ENCODE measurements around the gene PIN4.

The PIN4 gene

GRCh38 chrX:72181178-72182125, at the start of gene PIN4:
TSS of gene PIN4 (plus strand) at chrX:72181757. CDS start at chrX:72181786, 29 bp downstream.
- H3K9me3 ChIP-seq (ENCODE audit: control insufficient read depth in 2 of 2, low read length in 2 of 2) = no peaks in the 10 kb centered on the region
- peaks cover 0 to 5% of the 10 kb centered on the region in 2 donors for H3K27me3 ChIP-seq (ENCODE audit: control insufficient read depth in 2 of 2, insufficient read depth in 2 of 2, low read length in 2 of 2)
- peak within 1 kb of the TSS; percentile 59 to 77 for H3K9ac ChIP-seq (ENCODE audit: low read depth in 1 of 2, low read length in 2 of 2)
- no peaks in the 10 kb centered on the region for H3K36me3 ChIP-seq (ENCODE audit: control insufficient read depth in 2 of 2, insufficient read depth in 2 of 2, low read length in 2 of 2)
- H3K4me1 ChIP-seq (ENCODE audit: control insufficient read depth in 2 of 2, insufficient read depth in 2 of 2, low read length in 2 of 2) = peaks cover 5 to 6% of the 10 kb centered on the region in 2 donors
- peak within 1 kb of the TSS; percentile 78 to 92 for H3K4me3 ChIP-seq (ENCODE audit: low read length in 2 of 2)
- peak within 1 kb of the TSS; percentile 74 to 80 for H3K27ac ChIP-seq (ENCODE audit: low read depth in 2 of 2, low read length in 2 of 2)

- no peaks in the 10 kb centered on the region for H3K4me1 ChIP-seq (ENCODE audit: control insufficient read depth in 2 of 2, insufficient read depth in 2 of 2, low read length in 2 of 2)
- H3K9me3 ChIP-seq (ENCODE audit: control insufficient read depth in 2 of 2, low read length in 2 of 2) = no peaks in the 10 kb centered on the region
- H3K27me3 ChIP-seq (ENCODE audit: control insufficient read depth in 2 of 2, insufficient read depth in 2 of 2, low read length in 2 of 2) = peaks cover 28 to 30% of the 10 kb centered on the region in 2 donors
- no peak overlapping the region for H3K9ac ChIP-seq (ENCODE audit: low read depth in 1 of 2, low read length in 2 of 2)
- H3K4me3 ChIP-seq (ENCODE audit: low read length in 2 of 2) = peak overlapping the region in 1 of 2 donors; percentile 44
- no peak overlapping the region for H3K27ac ChIP-seq (ENCODE audit: low read depth in 2 of 2, low read length in 2 of 2)
- no peaks in the 10 kb centered on the region for H3K36me3 ChIP-seq (ENCODE audit: control insufficient read depth in 2 of 2, insufficient read depth in 2 of 2, low read length in 2 of 2)
Measured at GRCh38 chrX:72132456-72132855, 49.1 kb upstream of the PIN4 start.

- H3K36me3 ChIP-seq (ENCODE audit: control insufficient read depth in 2 of 2, insufficient read depth in 2 of 2, low read length in 2 of 2) = no peaks in the 10 kb centered on the region
- no peaks in the 10 kb centered on the region for H3K4me1 ChIP-seq (ENCODE audit: control insufficient read depth in 2 of 2, insufficient read depth in 2 of 2, low read length in 2 of 2)
- peaks cover 26 to 28% of the 10 kb centered on the region in 2 donors for H3K27me3 ChIP-seq (ENCODE audit: control insufficient read depth in 2 of 2, insufficient read depth in 2 of 2, low read length in 2 of 2)
- H3K9me3 ChIP-seq (ENCODE audit: control insufficient read depth in 2 of 2, low read length in 2 of 2) = no peaks in the 10 kb centered on the region
- no peak overlapping the region for H3K27ac ChIP-seq (ENCODE audit: low read depth in 2 of 2, low read length in 2 of 2)
- H3K9ac ChIP-seq (ENCODE audit: low read depth in 1 of 2, low read length in 2 of 2) = no peak overlapping the region
- no peak overlapping the region for H3K4me3 ChIP-seq (ENCODE audit: low read length in 2 of 2)
Measured at GRCh38 chrX:72133851-72134546, 47.6 kb upstream of the PIN4 start.

- peaks cover 7 to 10% of the 10 kb centered on the region in 2 donors for H3K27me3 ChIP-seq (ENCODE audit: control insufficient read depth in 2 of 2, insufficient read depth in 2 of 2, low read length in 2 of 2)
- H3K27ac ChIP-seq (ENCODE audit: low read depth in 2 of 2, low read length in 2 of 2) = no peak overlapping the region
- H3K36me3 ChIP-seq (ENCODE audit: control insufficient read depth in 2 of 2, insufficient read depth in 2 of 2, low read length in 2 of 2) = no peaks in the 10 kb centered on the region
- H3K9me3 ChIP-seq (ENCODE audit: control insufficient read depth in 2 of 2, low read length in 2 of 2) = no peaks in the 10 kb centered on the region
- H3K9ac ChIP-seq (ENCODE audit: low read depth in 1 of 2, low read length in 2 of 2) = no peak overlapping the region
- H3K4me3 ChIP-seq (ENCODE audit: low read length in 2 of 2) = no peak overlapping the region
- no peaks in the 10 kb centered on the region for H3K4me1 ChIP-seq (ENCODE audit: control insufficient read depth in 2 of 2, insufficient read depth in 2 of 2, low read length in 2 of 2)
Measured at GRCh38 chrX:72137846-72138495, 43.6 kb upstream of the PIN4 start.

GRCh38 chrX:72139538-72139937, 42.0 kb upstream of the PIN4 start:
- no peak overlapping the region for H3K4me3 ChIP-seq (ENCODE audit: low read length in 2 of 2)
- no peak overlapping the region for H3K9ac ChIP-seq (ENCODE audit: low read depth in 1 of 2, low read length in 2 of 2)
- H3K36me3 ChIP-seq (ENCODE audit: control insufficient read depth in 2 of 2, insufficient read depth in 2 of 2, low read length in 2 of 2) = no peaks in the 10 kb centered on the region
- H3K27me3 ChIP-seq (ENCODE audit: control insufficient read depth in 2 of 2, insufficient read depth in 2 of 2, low read length in 2 of 2) = peaks cover under 1 to 7% of the 10 kb centered on the region in 2 donors
- H3K9me3 ChIP-seq (ENCODE audit: control insufficient read depth in 2 of 2, low read length in 2 of 2) = no peaks in the 10 kb centered on the region
- H3K27ac ChIP-seq (ENCODE audit: low read depth in 2 of 2, low read length in 2 of 2) = no peak overlapping the region
- no peaks in the 10 kb centered on the region for H3K4me1 ChIP-seq (ENCODE audit: control insufficient read depth in 2 of 2, insufficient read depth in 2 of 2, low read length in 2 of 2)

- Histone ChIP-seq H3K27me3 (ENCODE audit: control insufficient read depth in 2 of 2, insufficient read depth in 2 of 2, low read length in 2 of 2) (peaks cover 3 to 5% of the 10 kb centered on the region in 2 donors), H3K9ac (ENCODE audit: low read depth in 1 of 2, low read length in 2 of 2) (no peak overlapping the region), H3K4me1 (ENCODE audit: control insufficient read depth in 2 of 2, insufficient read depth in 2 of 2, low read length in 2 of 2) (no peaks in the 10 kb centered on the region), H3K4me3 (ENCODE audit: low read length in 2 of 2) (no peak overlapping the region), H3K9me3 (ENCODE audit: control insufficient read depth in 2 of 2, low read length in 2 of 2) (no peaks in the 10 kb centered on the region), H3K27ac (ENCODE audit: low read depth in 2 of 2, low read length in 2 of 2) (no peak overlapping the region), H3K36me3 (ENCODE audit: control insufficient read depth in 2 of 2, insufficient read depth in 2 of 2, low read length in 2 of 2) (no peaks in the 10 kb centered on the region)
Measured at GRCh38 chrX:72141372-72142004, 40.1 kb upstream of the PIN4 start.

GRCh38 chrX:72142094-72142793, 39.3 kb upstream of the PIN4 start:
- no peak overlapping the region for H3K4me3 ChIP-seq (ENCODE audit: low read length in 2 of 2)
- no peaks in the 10 kb centered on the region for H3K36me3 ChIP-seq (ENCODE audit: control insufficient read depth in 2 of 2, insufficient read depth in 2 of 2, low read length in 2 of 2)
- H3K9me3 ChIP-seq (ENCODE audit: control insufficient read depth in 2 of 2, low read length in 2 of 2) = no peaks in the 10 kb centered on the region
- H3K27ac ChIP-seq (ENCODE audit: low read depth in 2 of 2, low read length in 2 of 2) = no peak overlapping the region
- H3K27me3 ChIP-seq (ENCODE audit: control insufficient read depth in 2 of 2, insufficient read depth in 2 of 2, low read length in 2 of 2) = peaks cover 2 to 11% of the 10 kb centered on the region in 2 donors
- no peak overlapping the region for H3K9ac ChIP-seq (ENCODE audit: low read depth in 1 of 2, low read length in 2 of 2)
- no peaks in the 10 kb centered on the region for H3K4me1 ChIP-seq (ENCODE audit: control insufficient read depth in 2 of 2, insufficient read depth in 2 of 2, low read length in 2 of 2)

- no peaks in the 10 kb centered on the region for H3K9me3 ChIP-seq (ENCODE audit: control insufficient read depth in 2 of 2, low read length in 2 of 2)
- H3K4me1 ChIP-seq (ENCODE audit: control insufficient read depth in 2 of 2, insufficient read depth in 2 of 2, low read length in 2 of 2) = no peaks in the 10 kb centered on the region
- no peaks in the 10 kb centered on the region for H3K36me3 ChIP-seq (ENCODE audit: control insufficient read depth in 2 of 2, insufficient read depth in 2 of 2, low read length in 2 of 2)
- H3K27me3 ChIP-seq (ENCODE audit: control insufficient read depth in 2 of 2, insufficient read depth in 2 of 2, low read length in 2 of 2) = peaks cover 2 to 11% of the 10 kb centered on the region in 2 donors
- no peak overlapping the region for H3K4me3 ChIP-seq (ENCODE audit: low read length in 2 of 2)
- no peak overlapping the region for H3K9ac ChIP-seq (ENCODE audit: low read depth in 1 of 2, low read length in 2 of 2)
- H3K27ac ChIP-seq (ENCODE audit: low read depth in 2 of 2, low read length in 2 of 2) = no peak overlapping the region
Measured at GRCh38 chrX:72142794-72143608, 38.6 kb upstream of the PIN4 start.

GRCh38 chrX:72143609-72143907, 38.0 kb upstream of the PIN4 start:
- Histone ChIP-seq H3K9ac (ENCODE audit: low read depth in 1 of 2, low read length in 2 of 2) (no peak overlapping the region), H3K36me3 (ENCODE audit: control insufficient read depth in 2 of 2, insufficient read depth in 2 of 2, low read length in 2 of 2) (no peaks in the 10 kb centered on the region), H3K27ac (ENCODE audit: low read depth in 2 of 2, low read length in 2 of 2) (no peak overlapping the region), H3K4me3 (ENCODE audit: low read length in 2 of 2) (no peak overlapping the region), H3K4me1 (ENCODE audit: control insufficient read depth in 2 of 2, insufficient read depth in 2 of 2, low read length in 2 of 2) (no peaks in the 10 kb centered on the region), H3K9me3 (ENCODE audit: control insufficient read depth in 2 of 2, low read length in 2 of 2) (no peaks in the 10 kb centered on the region), H3K27me3 (ENCODE audit: control insufficient read depth in 2 of 2, insufficient read depth in 2 of 2, low read length in 2 of 2) (peaks cover 2 to 11% of the 10 kb centered on the region in 2 donors)

Measured in mucosa of rectum (tissue), 2 donors.